Epidermal melanocyte (primary cell): ENCODE results near the gene LFNG.
A peak's percentile ranks its signal among the peaks of the same experiment; 100 is the strongest.

Experiments used
- DNase-seq: peaks from one replicate; pipeline ENCODE4 v3.0.0; 2011; ENCODE audit warnings: low spot score; ENCODE audit not compliant: insufficient read length

The LFNG gene, protein sequence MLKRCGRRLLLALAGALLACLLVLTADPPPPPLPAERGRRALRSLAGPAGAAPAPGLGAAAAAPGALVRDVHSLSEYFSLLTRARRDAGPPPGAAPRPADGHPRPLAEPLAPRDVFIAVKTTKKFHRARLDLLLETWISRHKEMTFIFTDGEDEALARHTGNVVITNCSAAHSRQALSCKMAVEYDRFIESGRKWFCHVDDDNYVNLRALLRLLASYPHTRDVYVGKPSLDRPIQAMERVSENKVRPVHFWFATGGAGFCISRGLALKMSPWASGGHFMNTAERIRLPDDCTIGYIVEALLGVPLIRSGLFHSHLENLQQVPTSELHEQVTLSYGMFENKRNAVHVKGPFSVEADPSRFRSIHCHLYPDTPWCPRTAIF

GRCh38 chr7:2519119-2519930, at the start of gene LFNG:
Gene LFNG, plus strand, starts transcription at chr7:2519774. Its CDS starts 88 bp downstream, at chr7:2519862.
- DNase-seq: peak; percentile 96

- DNase-seq: no peak
Observed at GRCh38 chr7:2470204-2471021, 49.2 kb upstream of the LFNG start.

GRCh38 chr7:2471022-2471329, 48.6 kb upstream of the LFNG start:
- DNase-seq: no peak

GRCh38 chr7:2471396-2471795, 48.2 kb upstream of the LFNG start:
- DNase-seq: no peak

- DNase-seq: no peak
Observed at GRCh38 chr7:2472739-2473138, 46.8 kb upstream of the LFNG start.

- DNase-seq: no peak
Observed at GRCh38 chr7:2473496-2474180, 45.9 kb upstream of the LFNG start.

DNA sequence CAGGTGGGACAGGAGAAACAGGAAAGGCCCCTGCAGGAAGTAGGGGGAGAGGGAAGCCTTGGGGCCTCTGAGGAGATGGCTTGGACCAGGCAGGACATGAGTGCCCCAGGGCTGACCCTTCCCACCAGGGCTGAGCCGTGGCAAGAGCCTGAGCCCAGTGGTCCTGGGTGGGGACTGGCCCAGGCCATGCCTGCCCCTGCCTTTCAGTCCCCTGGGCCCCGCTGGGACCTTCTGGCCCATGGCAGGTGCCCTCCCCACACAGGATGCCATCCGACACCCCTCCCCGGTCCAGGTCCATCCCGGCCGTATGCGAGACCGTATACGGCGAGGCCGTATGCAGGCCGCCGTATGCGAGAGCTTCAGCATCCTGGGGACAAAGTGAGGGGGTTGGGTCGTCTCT, 45.4 kb upstream of the LFNG start:
- no peak for DNase-seq

DNA sequence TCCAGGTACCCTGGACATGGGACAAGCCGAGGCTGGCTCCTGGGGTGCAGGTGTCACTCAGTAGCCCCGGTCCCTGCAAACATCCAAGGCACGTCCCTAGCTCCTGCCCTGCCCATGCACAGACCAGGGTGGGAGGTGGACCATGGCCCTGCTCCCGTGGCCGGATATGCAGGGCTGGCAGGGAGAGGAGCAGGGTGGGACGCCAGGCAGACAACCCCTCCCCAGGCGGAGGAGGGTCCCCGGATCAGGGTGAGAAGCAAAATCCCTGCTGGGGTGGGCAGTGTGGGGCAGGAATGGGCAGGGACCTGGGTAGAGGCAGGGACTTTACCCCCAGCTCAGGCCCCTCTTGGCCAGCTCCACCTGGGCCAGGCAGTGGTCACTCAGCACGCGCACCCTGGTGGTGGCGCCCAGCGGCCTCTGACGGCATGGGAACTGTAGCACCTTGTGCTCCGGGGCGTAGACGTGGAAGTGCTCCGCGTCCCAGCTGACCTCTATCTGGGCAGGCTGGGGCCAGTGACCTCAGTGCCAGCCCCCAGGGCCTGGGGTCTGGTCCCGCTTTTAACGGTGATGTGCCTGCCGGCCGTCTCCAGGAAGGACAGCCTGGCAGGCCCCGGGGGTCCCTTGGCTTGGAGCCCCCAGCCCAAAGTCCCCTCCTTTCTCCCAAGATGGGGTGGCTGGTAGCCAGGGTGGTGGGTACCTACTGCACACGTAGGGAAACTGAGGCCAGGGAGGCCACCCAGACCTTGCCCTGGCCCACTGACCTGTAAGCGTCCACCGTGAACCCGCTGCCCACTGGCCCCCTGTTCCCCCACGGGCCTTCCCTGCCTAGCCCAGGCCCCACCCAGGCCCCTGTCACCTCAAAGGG, 44.5 kb upstream of the LFNG start:
- DNase-seq: no peak

DNA sequence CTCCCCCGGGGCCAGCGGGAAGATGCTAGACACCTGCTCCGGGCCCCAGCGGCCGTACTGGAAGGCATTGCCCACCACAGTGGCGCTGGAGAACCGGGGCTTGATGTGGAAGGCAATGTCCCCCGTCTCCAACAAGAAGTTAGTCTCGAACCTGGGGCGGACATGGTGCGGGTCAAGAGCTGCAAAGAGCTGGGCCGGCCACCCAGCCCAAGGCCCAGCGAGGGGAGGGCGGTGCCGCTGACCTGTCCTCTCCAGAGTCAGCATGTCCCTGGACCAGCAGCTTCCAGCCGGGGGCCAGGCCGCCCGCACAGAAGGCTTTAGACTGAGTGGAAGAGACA, 43.9 kb upstream of the LFNG start:
- DNase-seq: no peak

- DNase-seq: no peak
Observed at GRCh38 chr7:2476298-2476697, 43.3 kb upstream of the LFNG start, which contains the start of gene GRIFIN. Gene GRIFIN, minus strand, starts transcription at chr7:2476398. Its CDS starts 15 bp downstream, at chr7:2476383.

- no peak for DNase-seq
Observed at GRCh38 chr7:2476776-2477446, 42.7 kb upstream of the LFNG start.

DNA sequence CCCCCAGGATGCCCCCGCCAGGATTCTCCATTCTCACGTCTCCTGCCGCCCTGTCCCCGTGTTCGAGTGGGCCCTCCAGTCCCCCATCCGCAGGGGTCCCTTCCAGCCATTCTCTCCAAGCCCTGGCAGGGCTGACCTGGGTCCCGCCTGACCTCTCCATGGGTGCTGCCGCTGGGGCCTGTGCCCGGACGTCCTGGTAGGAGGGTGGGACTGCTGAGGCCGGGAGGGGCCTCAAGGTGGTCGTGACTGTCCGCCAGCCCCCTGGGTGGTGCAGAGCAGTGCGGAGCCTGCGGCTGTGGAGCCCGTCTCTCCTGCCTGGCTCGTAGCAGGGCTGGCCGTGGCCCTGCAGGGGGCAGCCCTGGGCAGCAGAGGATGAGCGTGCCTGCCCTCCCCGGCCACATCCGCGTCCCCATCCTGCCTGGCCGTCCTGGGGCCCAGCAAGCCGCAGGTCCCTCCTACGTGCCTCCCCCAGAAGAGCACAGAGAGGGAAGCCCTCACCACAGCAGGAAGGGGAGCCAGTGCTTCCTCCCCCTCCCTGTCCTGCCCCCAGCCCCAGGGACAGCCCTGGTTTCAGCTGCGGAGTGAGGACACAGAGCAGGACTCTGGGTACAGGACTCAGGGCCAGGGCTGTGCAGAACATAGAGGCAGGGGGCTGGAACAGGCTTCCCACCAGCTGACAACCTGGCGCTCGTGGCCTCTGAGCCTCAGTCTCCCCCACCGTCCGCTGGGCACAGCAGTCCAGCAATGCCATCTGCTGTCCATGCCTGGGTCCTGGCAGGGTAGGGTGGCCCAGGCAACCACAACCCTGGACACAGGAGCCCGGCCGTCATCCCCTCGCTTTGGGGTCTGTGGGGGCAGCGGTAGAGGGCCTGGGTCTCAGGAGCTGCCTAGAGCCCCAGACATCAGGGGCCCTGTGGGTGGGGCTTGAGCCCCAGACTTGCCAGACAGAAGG, 41.9 kb upstream of the LFNG start:
- DNase-seq: peak; percentile 90

GRCh38 chr7:2478399-2478785, 41.2 kb upstream of the LFNG start:
- DNase-seq: no peak

- DNase-seq: no peak
Observed at GRCh38 chr7:2478800-2479199, 40.8 kb upstream of the LFNG start.

DNA sequence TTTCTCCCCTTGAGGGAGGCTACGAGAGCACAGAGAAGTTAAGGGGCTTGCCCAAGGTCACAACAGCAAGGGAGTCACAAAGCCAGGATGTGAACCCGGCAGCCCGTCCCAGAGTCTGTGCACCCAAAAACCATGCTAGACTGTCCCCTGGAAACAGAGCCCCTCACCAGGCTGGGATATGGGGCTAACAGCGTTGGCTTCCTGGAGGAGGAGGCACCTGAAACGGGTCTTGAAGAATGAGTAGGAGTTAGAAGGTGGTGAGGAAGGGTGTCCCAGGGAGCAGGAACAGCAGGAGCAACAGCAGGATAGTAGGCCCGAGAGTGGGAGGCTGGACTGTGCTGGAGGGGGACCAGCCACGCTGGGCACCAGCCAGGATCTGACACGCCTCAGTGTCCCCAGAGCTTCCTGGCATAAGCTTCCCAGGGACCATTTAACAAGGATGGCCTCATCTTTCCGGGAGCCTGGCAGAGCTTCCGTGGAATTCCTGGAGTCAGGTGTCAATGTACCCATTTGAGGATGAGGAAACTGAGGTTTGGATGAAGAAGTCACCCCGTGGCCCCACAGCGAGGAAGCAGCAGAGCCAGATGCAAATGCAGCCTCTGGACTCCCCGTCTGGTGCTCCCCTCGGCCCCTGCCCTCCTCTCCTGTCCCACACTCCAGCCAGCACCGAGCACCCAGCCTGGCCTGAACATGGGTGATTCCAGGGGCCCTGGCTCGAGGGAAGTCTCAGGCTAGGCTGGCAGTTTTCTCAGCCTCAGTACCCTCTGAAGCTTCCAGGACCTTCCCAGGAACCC, 40.1 kb upstream of the LFNG start:
- DNase-seq: no peak

GRCh38 chr7:2480070-2480408, 39.5 kb upstream of the LFNG start:
- DNase-seq: no peak

DNA sequence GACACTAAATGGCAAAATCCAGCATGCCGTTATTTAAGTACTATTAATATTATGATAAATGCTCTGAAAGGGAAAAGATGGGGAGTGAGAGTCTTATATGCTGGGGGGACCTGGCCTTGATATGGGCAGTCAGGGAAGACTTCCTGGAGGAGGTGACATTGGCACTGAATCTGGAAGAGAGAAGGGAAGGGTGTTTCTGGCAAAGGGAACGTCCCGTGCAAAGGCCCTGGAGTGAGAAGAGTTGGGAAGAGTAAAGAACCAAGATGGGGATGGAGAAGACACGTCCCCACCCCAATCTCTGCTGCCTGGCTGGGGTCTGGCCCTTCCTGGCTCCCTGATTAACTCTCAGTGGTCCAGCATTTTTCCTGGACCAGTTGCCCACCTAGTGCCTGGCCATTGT, 38.4 kb upstream of the LFNG start:
- no peak for DNase-seq
